SU-DHL-6 (cell line): ENCODE measurements around the gene PLCH1.

Experiments used
- H2AFZ ChIP-seq: fragments of 200-600 bp; sonication (generic); 2 replicates; pipeline ENCODE4 v1.6.1; 2014; ENCODE audit warnings: low read depth, mild to moderate bottlenecking, moderate library complexity, mixed read lengths, antibody characterized with exemption, low read length; ENCODE audit not compliant: severe bottlenecking
- H3F3A ChIP-seq: fragments of 200-600 bp; shearing (Covaris generic); 2 replicates; pipeline ENCODE4 v1.6.0; 2016; ENCODE audit warnings: antibody characterized with exemption, mild to moderate bottlenecking; ENCODE audit not compliant: insufficient read depth
- H3K27ac ChIP-seq: fragments of 200-600 bp; sonication (generic); 2 replicates; pipeline ENCODE4 v1.5.1; 2016; ENCODE audit warnings: low read depth, mild to moderate bottlenecking, low read length, moderate library complexity, mixed read lengths
- H3K27me3 ChIP-seq: fragments of 200-600 bp; sonication (generic), shearing (Covaris generic); 2 replicates; pipeline ENCODE4 v1.6.0; 2014; ENCODE audit warnings: mild to moderate bottlenecking, low read length
- H3K36me3 ChIP-seq: fragments of 200-600 bp; sonication (generic); 2 replicates; pipeline ENCODE4 v1.6.1; 2014; ENCODE audit warnings: mild to moderate bottlenecking, low read length, mixed read lengths
- H3K4me2 ChIP-seq: fragments of 300-600, 200-600 bp; shearing (Covaris generic), sonication (generic); 2 replicates; pipeline ENCODE4 v1.6.0; 2014; ENCODE audit warnings: low read length, low read depth, mild to moderate bottlenecking; ENCODE audit not compliant: poor library complexity, severe bottlenecking
- H3K4me3 ChIP-seq: fragments of 200-600 bp; sonication (generic); 2 replicates; pipeline ENCODE4 v1.5.1; 2014; ENCODE audit warnings: antibody characterized with exemption, low read length, mild to moderate bottlenecking, mixed read lengths; ENCODE audit not compliant: insufficient read depth, poor library complexity, severe bottlenecking
- H3K79me2 ChIP-seq: fragments of 200-600 bp; sonication (generic); 2 replicates; pipeline ENCODE4 v1.6.1; 2014; ENCODE audit warnings: mild to moderate bottlenecking, low read length, moderate library complexity; ENCODE audit not compliant: insufficient read depth
- H3K9ac ChIP-seq: fragments of 200-600 bp; sonication (generic); 2 replicates; pipeline ENCODE4 v1.7.0; 2014; ENCODE audit warnings: mild to moderate bottlenecking, low read length
- H3K9me2 ChIP-seq: fragments of 200-600 bp; sonication (generic); replicated peaks from 2 replicates; pipeline ENCODE4 v1.6.1; 2014; ENCODE audit warnings: low read length; ENCODE audit not compliant: insufficient read depth
- H3K9me3 ChIP-seq: fragments of 200-600 bp; sonication (generic); 2 replicates; pipeline ENCODE4 v1.6.1; 2014; ENCODE audit warnings: low read length, mixed read lengths; ENCODE audit not compliant: insufficient read depth
- H4K20me1 ChIP-seq: fragments of 200-600 bp; sonication (generic); 2 replicates; pipeline ENCODE4 v1.6.1; 2014; ENCODE audit warnings: low read depth, mild to moderate bottlenecking, antibody characterized with exemption, low read length, moderate library complexity, mixed read lengths
- EZH2phosphoT487 ChIP-seq: fragments of 200-600 bp; sonication (generic), shearing (Covaris generic); conservative IDR thresholded peaks from 2 replicates; pipeline ENCODE4 v1.6.1; 2018; ENCODE audit warnings: mild to moderate bottlenecking, antibody characterized with exemption, low read length, moderate library complexity, mixed read lengths
- TF ChIP-seq, protein P1 (sequence below): fragments of 200-600 bp; sonication (generic); IDR thresholded peaks from one replicate; pipeline ENCODE4 v1.5.1; 2017; ENCODE audit warnings: antibody characterized with exemption, mild to moderate bottlenecking, low read length, moderate library complexity; ENCODE audit not compliant: insufficient read depth, poor library complexity, severe bottlenecking

PLCH1 gene

DNA sequence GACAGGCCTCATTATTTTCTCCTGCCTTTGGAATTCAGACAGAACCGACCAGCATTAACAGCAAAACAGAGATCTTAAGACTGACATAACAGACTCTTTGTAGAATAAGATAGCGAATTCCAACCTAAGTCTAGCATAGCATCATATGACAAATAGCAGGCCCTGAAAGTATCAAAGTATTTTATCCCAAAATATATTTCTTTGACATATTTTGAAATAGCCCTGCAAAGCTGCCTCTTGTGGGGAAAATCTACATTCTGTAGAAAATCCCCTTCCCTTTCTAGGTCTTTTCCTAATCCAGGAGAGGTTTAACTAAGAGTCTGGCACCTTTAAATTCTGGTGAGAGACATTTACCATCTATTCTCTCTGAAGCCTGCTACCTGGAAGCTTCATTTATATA, 417.0 kb downstream of the PLCH1 start:
- Histone ChIP-seq H3K4me3 (no peak overlapping the region), H3K27ac (no peak overlapping the region), H3K36me3 (no peaks in the 10 kb centered on the region), H4K20me1 (no peaks in the 10 kb centered on the region), H3K4me2 (no peak overlapping the region), H3K79me2 (no peaks in the 10 kb centered on the region), H3K9ac (no peak overlapping the region), H3K9me3 (no peaks in the 10 kb centered on the region), H2AFZ (no peak overlapping the region), H3F3A (no peaks in the 10 kb centered on the region), H3K27me3 (no peaks in the 10 kb centered on the region), H3K9me2 (no peaks in the 10 kb centered on the region)
- TF ChIP-seq EZH2phosphoT487: no peak
- TF ChIP-seq, protein P1, sequence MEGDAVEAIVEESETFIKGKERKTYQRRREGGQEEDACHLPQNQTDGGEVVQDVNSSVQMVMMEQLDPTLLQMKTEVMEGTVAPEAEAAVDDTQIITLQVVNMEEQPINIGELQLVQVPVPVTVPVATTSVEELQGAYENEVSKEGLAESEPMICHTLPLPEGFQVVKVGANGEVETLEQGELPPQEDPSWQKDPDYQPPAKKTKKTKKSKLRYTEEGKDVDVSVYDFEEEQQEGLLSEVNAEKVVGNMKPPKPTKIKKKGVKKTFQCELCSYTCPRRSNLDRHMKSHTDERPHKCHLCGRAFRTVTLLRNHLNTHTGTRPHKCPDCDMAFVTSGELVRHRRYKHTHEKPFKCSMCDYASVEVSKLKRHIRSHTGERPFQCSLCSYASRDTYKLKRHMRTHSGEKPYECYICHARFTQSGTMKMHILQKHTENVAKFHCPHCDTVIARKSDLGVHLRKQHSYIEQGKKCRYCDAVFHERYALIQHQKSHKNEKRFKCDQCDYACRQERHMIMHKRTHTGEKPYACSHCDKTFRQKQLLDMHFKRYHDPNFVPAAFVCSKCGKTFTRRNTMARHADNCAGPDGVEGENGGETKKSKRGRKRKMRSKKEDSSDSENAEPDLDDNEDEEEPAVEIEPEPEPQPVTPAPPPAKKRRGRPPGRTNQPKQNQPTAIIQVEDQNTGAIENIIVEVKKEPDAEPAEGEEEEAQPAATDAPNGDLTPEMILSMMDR: no peak

DNA sequence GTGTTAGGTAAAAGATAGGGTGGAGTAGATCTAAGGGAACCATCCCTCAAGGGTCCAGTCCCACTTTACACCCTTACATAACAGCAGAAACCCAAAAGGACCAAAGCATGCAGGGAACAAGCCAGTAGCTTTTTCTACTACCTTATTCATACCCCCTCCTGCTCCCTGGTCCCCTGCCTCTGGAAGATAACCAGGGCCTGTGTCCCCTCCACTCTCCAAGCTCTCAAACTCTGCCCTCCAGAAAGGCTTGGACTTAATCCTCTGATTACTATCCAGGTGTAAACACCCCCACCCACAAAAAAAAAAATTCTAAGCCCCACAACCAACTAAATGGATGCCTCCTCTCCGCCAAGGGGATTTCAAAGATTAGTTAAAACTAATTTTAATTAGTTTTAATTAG, 417.4 kb downstream of the PLCH1 start:
- no peaks in the 10 kb centered on the region for H3K9me3 ChIP-seq
- H3K9me2 ChIP-seq: no peaks in the 10 kb centered on the region
- no peaks in the 10 kb centered on the region for H4K20me1 ChIP-seq
- H3K27ac ChIP-seq: no peak overlapping the region
- H3F3A ChIP-seq: no peaks in the 10 kb centered on the region
- H3K36me3 ChIP-seq: no peaks in the 10 kb centered on the region
- TF ChIP-seq, protein P1: no peak
- no peak for TF ChIP-seq EZH2phosphoT487
- no peak overlapping the region for H2AFZ ChIP-seq
- no peaks in the 10 kb centered on the region for H3K27me3 ChIP-seq
- H3K9ac ChIP-seq: no peak overlapping the region
- H3K4me2 ChIP-seq: no peak overlapping the region
- no peaks in the 10 kb centered on the region for H3K79me2 ChIP-seq
- H3K4me3 ChIP-seq: no peak overlapping the region

DNA sequence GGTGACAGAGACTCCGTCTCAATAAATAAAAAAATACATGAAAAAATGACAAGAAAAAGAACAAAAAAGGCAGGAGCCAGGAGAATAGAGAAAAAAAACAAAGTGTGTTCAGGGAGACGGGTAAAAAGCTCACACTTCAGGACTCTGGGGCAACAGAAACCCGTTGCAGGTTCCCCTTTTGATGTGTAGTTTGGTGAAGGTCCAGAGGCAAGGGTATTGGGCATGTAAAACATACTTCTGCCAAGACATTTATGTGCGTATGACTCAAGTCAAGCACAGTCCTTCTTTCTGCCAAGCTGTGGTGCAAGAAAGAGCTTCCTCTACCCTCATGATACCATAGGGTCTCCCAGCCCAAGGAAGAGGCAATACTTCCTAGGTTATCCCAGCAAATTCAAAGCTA, 418.0 kb downstream of the PLCH1 start:
- TF ChIP-seq, protein P1: no peak
- TF ChIP-seq EZH2phosphoT487: no peak
- H3K36me3 ChIP-seq: no peaks in the 10 kb centered on the region
- no peak overlapping the region for H3K4me3 ChIP-seq
- H3K9me3 ChIP-seq: no peaks in the 10 kb centered on the region
- no peaks in the 10 kb centered on the region for H4K20me1 ChIP-seq
- H2AFZ ChIP-seq: no peak overlapping the region
- no peak overlapping the region for H3K27ac ChIP-seq
- no peaks in the 10 kb centered on the region for H3K27me3 ChIP-seq
- H3F3A ChIP-seq: no peaks in the 10 kb centered on the region
- H3K9ac ChIP-seq: no peak overlapping the region
- H3K9me2 ChIP-seq: no peaks in the 10 kb centered on the region
- no peak overlapping the region for H3K4me2 ChIP-seq
- H3K79me2 ChIP-seq: no peaks in the 10 kb centered on the region
